ENCODE results near the gene UCHL3. TPM values are rescaled to one million over a fixed set of nuclear protein-coding genes. Genes with fewer than 3 reads are reported as not detected.

UCHL3 gene
- total RNA-seq (2022; extraction: Qiagen RNA extraction; ENCODE audit: low read depth), result 39.5 to 54.4 TPM (median 50.3 TPM) in 5 replicates

GRCh38 chr13:75549262-75550158 lies at the start of gene UCHL3:
UCHL3 (plus strand) TSS chr13:75549791; CDS start chr13:75549821, 30 bp downstream.

GRCh38 chr13:75537401-75538365 lies 11.9 kb upstream of the UCHL3 start, which contains the start of gene COMMD6:
COMMD6 (minus strand) TSS chr13:75537841; CDS start chr13:75537805, 36 bp downstream.

GRCh38 chr13:75635828-75636435 lies 86.3 kb downstream of the UCHL3 start, which contains the start of gene LMO7:
LMO7 (plus strand) TSS chr13:75636330; CDS start chr13:75636658, 328 bp downstream.

Other genes with a start within 250 kb of the UCHL3 start
- 14.3 to 19.7 TPM (median 17.0 TPM) in 5 replicates for gene TBC1D4, start 67.6 kb upstream of the UCHL3 start, total RNA-seq (2022; extraction: Qiagen RNA extraction; ENCODE audit: low read depth)
- 103 to 155 TPM (median 140 TPM) in 5 replicates for gene COMMD6, start 11.9 kb upstream of the UCHL3 start, total RNA-seq (2022; extraction: Qiagen RNA extraction; ENCODE audit: low read depth)
- 35.4 to 46.1 TPM (median 42.3 TPM) in 5 replicates for gene LMO7, start 86.5 kb downstream of the UCHL3 start, total RNA-seq (2022; extraction: Qiagen RNA extraction; ENCODE audit: low read depth)

Data from A549 treated with RU486 at 1 μM for 4 hours (cell line).